ENCODE data around the gene ARHGEF10L.

The ARHGEF10L gene

GRCh38 chr1:17596186-17596585, 56.7 kb downstream of the ARHGEF10L start:
- DNase-seq: no peak

DNA sequence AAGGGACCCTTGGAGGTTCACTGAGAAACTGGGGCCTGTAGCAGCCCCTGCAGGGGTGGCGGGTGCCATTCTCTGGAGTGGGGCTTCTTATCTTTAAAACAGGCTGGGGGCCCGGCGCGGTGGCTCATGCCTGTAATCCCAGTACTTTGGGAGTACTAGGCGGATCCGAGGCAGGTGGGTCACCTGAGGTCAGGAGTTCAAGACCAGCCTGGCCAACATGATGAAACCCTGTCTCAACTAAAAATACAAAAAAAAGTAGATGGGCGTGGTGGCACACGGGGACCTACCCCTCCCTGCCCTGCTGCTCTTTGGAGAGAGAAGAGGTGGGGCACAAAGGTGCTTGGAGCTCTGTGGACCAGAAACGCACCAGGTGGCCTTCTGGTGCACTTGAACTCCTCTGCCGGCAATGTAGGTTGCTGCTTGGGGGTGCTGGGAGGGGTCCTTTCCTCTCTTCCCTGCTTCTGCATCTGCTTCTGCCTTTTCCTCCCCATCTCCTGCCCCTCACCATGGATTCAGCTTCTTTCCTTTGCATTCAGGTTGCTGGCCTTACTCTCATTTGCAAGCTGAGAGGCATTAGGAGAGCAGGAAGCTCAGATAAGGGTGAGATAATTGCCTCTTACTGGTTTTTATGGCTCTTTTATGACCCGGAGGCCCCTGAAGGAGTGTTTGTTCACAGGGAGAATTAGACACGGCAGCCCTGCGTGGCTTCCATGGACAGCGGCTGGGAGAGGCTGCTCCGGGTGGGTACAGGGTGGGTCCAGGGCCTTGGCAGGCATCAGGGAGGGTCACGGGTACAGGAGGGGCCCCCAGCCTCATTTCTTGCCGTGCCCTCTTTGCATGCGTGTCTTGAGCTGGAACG, 57.4 kb downstream of the ARHGEF10L start:
- no peak for DNase-seq

GRCh38 chr1:17597651-17598050, 58.2 kb downstream of the ARHGEF10L start:
- DNase-seq: no peak

DNA sequence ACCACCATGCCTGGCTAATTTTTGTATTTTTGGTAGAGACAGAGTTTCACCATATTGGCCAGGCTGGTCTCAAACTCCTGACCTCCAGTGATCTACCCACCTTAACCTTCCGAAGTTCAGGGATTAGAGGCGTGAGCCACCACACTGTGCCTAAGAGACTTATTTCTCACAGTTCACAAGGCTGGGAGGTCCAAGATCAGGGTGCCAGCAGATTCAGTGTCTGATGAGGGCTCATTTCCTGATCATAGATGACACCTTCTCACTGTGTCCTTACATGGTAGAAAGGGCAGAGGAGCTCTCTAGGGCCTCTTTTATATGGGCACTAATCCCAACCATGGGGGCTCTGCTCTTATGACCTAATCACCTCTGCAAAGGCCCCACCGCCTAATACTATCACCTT, 58.8 kb downstream of the ARHGEF10L start:
- DNase-seq: no peak

DNA sequence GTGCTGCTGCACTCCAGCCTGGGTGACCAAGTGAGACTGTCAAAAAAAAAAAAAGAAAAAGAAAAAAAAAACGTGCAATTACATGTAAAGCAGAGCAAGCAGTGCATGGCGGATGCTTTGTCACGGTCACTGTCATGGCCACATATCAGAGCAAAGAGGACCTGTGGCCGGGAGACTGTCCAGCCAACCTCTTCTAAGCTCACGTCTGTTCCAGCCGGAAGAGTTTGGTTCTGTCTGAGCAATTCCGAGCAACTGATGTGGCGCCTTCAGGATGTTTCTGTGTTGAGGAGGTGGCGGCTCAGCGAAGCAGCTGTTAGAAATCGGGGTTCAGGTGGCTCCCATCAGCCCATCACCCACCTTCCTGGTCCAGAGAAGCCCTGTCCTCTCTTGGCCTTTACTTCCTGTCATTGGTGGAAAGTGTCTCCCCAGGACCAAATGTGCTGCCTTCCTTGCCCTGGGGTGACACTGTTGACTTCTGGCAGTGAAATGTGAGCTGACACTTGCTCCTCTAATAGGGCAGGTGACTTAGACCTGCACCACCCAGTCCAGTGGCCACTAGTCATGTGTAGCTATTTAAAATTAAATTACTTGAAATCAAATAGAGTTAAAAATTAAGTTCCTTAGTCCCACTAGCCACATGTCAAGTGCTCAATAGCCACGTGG, 59.9 kb downstream of the ARHGEF10L start:
- DNase-seq: no peak

GRCh38 chr1:17599954-17600300, 60.4 kb downstream of the ARHGEF10L start:
- DNase-seq: no peak

- DNase-seq: no peak
Observed at GRCh38 chr1:17600321-17600720, 60.8 kb downstream of the ARHGEF10L start.

GRCh38 chr1:17601643-17602382, 62.3 kb downstream of the ARHGEF10L start:
- no peak for DNase-seq

- peak; percentile 5 to 48 for DNase-seq
Observed at GRCh38 chr1:17603091-17603841, 63.8 kb downstream of the ARHGEF10L start.

GRCh38 chr1:17605582-17606344, 66.3 kb downstream of the ARHGEF10L start:
- DNase-seq: no peak

- peak; percentile 18 to 47 for DNase-seq
Observed at GRCh38 chr1:17606826-17607440, 67.4 kb downstream of the ARHGEF10L start.

- no peak for DNase-seq
Observed at GRCh38 chr1:17607644-17608581, 68.4 kb downstream of the ARHGEF10L start.

GRCh38 chr1:17609529-17609928, 70.0 kb downstream of the ARHGEF10L start:
- DNase-seq: no peak

- DNase-seq: no peak
Observed at GRCh38 chr1:17610085-17610484, 70.6 kb downstream of the ARHGEF10L start.

DNA sequence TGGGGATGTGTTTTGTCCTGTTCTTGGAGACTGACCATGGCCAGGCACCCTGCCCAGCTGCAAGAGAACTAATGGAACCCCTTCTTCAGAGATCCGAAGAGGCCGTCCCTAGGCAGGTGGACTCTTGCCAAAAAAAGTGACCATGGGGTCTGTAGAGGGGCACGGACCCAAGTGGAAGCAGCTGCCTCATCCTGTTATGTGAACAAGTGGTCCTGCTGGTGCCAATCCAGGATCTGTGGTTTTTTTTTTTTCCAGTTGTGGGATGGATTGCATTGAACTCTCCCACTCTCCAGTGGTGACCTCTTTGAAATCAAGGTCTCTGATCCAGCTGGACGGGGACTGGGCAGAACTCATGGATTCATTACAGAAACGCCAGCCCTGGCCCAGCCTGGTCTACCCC, 71.2 kb downstream of the ARHGEF10L start:
- no peak for DNase-seq

DNA sequence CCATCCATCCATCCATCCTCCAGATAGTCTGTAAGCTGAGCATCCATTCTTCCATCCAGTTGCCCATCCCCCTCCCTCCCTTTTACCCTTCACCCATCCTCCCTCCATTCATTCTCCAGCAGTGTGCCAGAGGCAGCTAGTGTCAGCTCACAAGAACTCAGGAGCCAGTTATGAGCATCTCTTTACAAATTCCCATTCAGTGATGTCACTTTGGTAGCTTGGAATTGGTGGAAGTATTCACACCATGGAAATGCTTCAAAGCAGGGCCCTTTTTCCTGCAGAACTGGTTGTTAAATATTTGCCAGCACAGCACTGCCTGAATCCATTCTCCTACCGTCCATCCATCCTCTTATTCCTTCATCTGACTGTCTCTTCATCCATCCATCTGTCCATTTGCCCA, 72.5 kb downstream of the ARHGEF10L start:
- DNase-seq: no peak

- DNase-seq: no peak
Observed at GRCh38 chr1:17612831-17613230, 73.3 kb downstream of the ARHGEF10L start.

DNA sequence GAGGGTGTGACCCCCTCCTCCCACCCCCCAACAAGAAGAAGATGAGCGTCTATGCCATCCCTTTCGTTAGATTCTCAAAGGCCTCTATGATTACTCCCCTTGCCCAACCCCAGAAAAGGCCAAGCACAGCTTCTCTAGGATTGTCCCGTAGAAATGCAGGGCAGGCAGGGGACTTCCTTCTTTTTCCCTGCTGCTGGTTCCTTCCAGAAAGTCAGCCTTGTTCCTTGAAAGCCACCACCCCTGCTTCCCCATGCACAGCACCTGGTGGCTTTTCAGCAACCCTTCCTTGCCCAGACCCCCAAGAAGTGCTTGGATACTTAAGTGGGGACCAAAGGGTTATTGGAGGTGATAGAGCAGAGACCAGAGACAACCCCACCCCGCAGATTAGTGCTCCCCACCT, 75.1 kb downstream of the ARHGEF10L start:
- no peak for DNase-seq

DNA sequence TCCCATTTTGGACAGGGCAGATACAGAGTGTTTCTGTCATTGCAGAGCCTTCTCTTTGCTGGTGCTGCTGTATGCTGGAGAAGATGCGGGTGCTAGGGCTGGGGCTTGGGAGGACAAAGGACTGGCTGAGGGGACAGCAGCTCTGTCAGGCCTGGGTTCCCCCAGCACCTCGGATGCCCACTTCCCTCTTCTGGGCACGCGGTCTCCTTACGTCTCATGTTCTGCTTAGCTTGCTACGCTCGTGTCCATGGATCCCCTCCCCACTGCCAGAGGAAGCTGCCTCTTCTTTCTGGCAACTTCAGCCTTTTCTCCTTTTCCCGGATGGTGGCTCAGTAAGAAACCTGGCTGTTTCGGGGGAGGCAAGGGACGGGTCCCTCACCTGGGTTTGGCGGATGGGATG, 75.7 kb downstream of the ARHGEF10L start:
- DNase-seq: peak in 1 of 2 donors; percentile 36

DNA sequence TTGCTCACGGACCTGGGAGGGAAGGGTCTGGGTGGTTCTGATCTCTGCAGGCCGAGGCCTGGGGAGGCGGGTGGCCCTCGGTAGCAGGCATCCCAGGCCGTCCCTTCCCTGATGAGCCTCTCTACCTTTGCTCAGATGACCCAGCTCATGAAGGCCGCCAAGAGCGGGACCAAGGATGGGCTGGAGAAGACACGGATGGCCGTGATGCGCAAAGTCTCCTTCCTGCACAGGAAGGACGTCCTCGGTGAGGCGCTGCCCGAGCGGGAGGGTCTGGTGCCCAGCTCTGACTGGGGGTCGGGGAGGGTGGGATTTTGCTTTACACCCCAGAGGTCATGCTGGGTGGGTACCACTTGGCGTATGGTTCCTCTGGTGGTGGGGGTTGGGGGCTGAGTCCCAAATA, 76.5 kb downstream of the ARHGEF10L start:
- no peak for DNase-seq
